Measurements from ENCODE around the gene ZNF319. TPM values are rescaled to one million over a fixed set of nuclear protein-coding genes. Genes with fewer than 3 reads are reported as not detected.
A peak's percentile ranks its signal among the peaks of the same experiment; 100 is the strongest.

Gene ZNF319
- total and polyA plus RNA-seq, 7 experiments from 2014 or later: 4.4 to 20.8 (median 12.5) TPM

GRCh38 chr16:57971848-57972247, 28.6 kb downstream of the ZNF319 start:
- Histone ChIP-seq H3K27me3 (ENCODE audit: control insufficient read depth in 2 of 2, insufficient read depth in 2 of 2, low read length in 2 of 2) (no peaks in the 10 kb centered on the region), H3K9me3 (ENCODE audit: control insufficient read depth in 2 of 3, low read length in 3 of 3) (no peaks in the 10 kb centered on the region), H3K27ac (ENCODE audit: low read depth, low read length) (no peak overlapping the region), H3K36me3 (ENCODE audit: control insufficient read depth in 2 of 3, insufficient read depth in 3 of 3, low read length in 3 of 3) (no peaks in the 10 kb centered on the region), H3K4me3 (ENCODE audit: low read length) (no peak overlapping the region), H3K4me1 (ENCODE audit: control insufficient read depth in 2 of 2, insufficient read depth in 2 of 2, low read length in 2 of 2) (no peaks in the 10 kb centered on the region)
- POLR2A ChIA-PET: no interaction called here
- H3K27me3 Mint-ChIP-seq: peaks cover 0 to 4% (median 0%) of the 10 kb centered on the region in 5 donors
- peaks cover 0 to 2% (median 0%) of the 10 kb centered on the region in 11 donors for H3K9me3 Mint-ChIP-seq
- H3K27ac Mint-ChIP-seq: peak overlapping the region in 1 of 9 donors; percentile 44
- intact Hi-C loops (cut with micrococcal nuclease): no loop called here
- no peaks in the 10 kb centered on the region for H3K36me3 Mint-ChIP-seq
- ATAC-seq (no peak), DNase-seq (no peak)
- CTCF ChIA-PET: no interaction called here
- H3K4me3 Mint-ChIP-seq: no peak overlapping the region
- peaks cover 0 to 6% (median 0%) of the 10 kb centered on the region in 7 donors for H3K4me1 Mint-ChIP-seq

DNA sequence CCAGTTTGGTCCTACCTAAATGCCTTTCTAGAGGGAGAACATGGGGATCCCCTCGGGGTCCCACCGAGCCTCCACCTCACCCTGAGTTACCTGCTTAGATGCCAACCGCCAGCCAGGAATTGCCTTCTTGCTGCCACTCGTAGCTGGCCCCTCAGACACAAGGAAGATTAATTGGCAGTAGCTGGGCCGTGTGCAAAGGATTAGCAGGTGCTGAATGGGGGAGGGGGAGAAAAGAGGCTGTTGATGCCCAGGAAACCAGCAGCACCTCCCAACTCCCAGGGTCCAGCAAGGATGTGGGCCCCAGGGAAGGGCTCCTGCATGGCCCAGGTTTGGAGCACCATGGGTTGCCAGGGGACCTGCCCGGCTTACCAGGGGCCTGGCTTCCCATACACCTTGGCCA, 29.5 kb downstream of the ZNF319 start, which contains the start of gene CNGB1:
Gene CNGB1, minus strand, starts transcription at position 159 of the 400 bp plus-strand sequence. CDS start 3,842 bp downstream, outside the sequence.
- Mint-ChIP-seq H3K4me3 (no peak within 1 kb of the TSS), H3K27me3 (peaks cover 0 to 4% (median 0%) of the 10 kb centered on the region in 5 donors), H3K27ac (peak within 1 kb of the TSS in 1 of 9 donors; percentile 41), H3K9me3 (peaks cover 0 to 2% (median 0%) of the 10 kb centered on the region in 11 donors), H3K36me3 (no peaks in the 10 kb centered on the region), H3K4me1 (peaks cover 0 to 6% (median 0%) of the 10 kb centered on the region in 7 donors)
- ChIA-PET CTCF (no interaction called here), POLR2A (no interaction called here)
- intact Hi-C loops (cut with micrococcal nuclease): no loop called here
- H3K36me3 ChIP-seq (ENCODE audit: control insufficient read depth in 2 of 3, insufficient read depth in 3 of 3, low read length in 3 of 3): no peaks in the 10 kb centered on the region
- no peaks in the 10 kb centered on the region for H3K9me3 ChIP-seq (ENCODE audit: control insufficient read depth in 2 of 3, low read length in 3 of 3)
- ATAC-seq: no peak
- no peaks in the 10 kb centered on the region for H3K27me3 ChIP-seq (ENCODE audit: control insufficient read depth in 2 of 2, insufficient read depth in 2 of 2, low read length in 2 of 2)
- H3K4me1 ChIP-seq (ENCODE audit: control insufficient read depth in 2 of 2, insufficient read depth in 2 of 2, low read length in 2 of 2): no peaks in the 10 kb centered on the region
- H3K27ac ChIP-seq (ENCODE audit: low read depth, low read length): no peak within 1 kb of the TSS
- H3K4me3 ChIP-seq (ENCODE audit: low read length): no peak within 1 kb of the TSS
- no peak for DNase-seq

DNA sequence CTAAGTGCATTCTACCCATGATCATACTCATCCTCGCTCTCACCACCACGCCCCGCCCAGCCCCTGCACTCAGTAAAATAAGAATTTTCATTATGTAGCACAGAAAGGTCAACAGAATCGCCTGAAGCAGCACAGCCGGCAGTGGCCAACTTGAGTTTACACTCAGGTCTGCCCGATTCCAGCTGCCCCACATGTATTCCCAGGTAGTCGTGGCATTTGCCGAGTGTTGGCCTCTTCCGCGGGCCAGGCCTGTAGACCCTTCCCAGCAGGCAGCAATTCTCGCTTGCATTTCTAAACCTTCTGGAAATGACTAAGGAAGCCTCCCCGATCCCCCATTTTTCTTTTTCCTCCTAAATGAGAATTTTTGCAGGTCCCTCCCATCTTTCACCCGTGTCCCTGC, 30.2 kb downstream of the ZNF319 start:
- CTCF ChIA-PET: no interaction called here

DNA sequence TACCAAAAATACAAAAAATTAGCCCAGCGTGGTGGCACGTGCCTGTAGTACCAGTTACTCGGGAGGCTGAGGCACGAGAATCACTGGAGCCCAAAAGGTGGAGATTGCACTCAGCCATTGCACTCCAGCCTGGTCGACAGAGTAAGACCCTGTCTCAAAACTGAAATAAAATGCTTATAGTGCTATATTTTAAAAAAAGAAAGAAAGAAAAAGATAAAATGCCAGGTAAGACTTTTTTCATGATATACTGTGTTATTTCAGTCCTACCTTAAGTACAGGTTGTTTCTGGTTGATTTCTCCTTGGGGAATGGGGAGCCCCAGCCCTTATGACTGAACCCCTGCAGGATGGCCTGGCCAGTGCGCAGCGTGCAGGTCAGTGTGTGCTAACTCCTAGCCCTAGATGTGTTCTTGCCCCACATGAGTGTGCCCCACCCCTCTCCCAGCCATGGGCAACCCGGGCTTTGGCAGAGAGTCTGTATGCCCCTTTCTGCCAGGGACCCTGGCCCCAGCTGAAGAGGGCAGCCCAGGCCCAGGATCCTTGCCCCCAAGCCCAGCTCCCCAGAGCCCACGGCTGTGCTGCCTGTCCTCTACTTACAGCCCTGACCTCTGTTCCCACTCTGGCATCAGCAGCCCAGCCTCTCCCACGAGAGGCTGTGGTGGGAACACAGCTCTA, 30.9 kb downstream of the ZNF319 start:
- CTCF ChIA-PET: no interaction called here
- H3K4me3 Mint-ChIP-seq: no peak overlapping the region
- no peaks in the 10 kb centered on the region for H3K36me3 Mint-ChIP-seq
- peaks cover 0 to 4% (median 0%) of the 10 kb centered on the region in 5 donors for H3K27me3 Mint-ChIP-seq
- POLR2A ChIA-PET: no interaction called here
- H3K27me3 ChIP-seq (ENCODE audit: control insufficient read depth in 2 of 2, insufficient read depth in 2 of 2, low read length in 2 of 2): no peaks in the 10 kb centered on the region
- H3K4me3 ChIP-seq (ENCODE audit: low read length): no peak overlapping the region
- peaks cover 0 to 2% (median 0%) of the 10 kb centered on the region in 11 donors for H3K9me3 Mint-ChIP-seq
- peaks cover 0 to 6% (median 0%) of the 10 kb centered on the region in 7 donors for H3K4me1 Mint-ChIP-seq
- no peaks in the 10 kb centered on the region for H3K36me3 ChIP-seq (ENCODE audit: control insufficient read depth in 2 of 3, insufficient read depth in 3 of 3, low read length in 3 of 3)
- H3K9me3 ChIP-seq (ENCODE audit: control insufficient read depth in 2 of 3, low read length in 3 of 3): no peaks in the 10 kb centered on the region
- no peak for DNase-seq
- no peak overlapping the region for H3K27ac Mint-ChIP-seq
- H3K4me1 ChIP-seq (ENCODE audit: control insufficient read depth in 2 of 2, insufficient read depth in 2 of 2, low read length in 2 of 2): no peaks in the 10 kb centered on the region
- H3K27ac ChIP-seq (ENCODE audit: low read depth, low read length): no peak overlapping the region
- intact Hi-C loops (cut with micrococcal nuclease): no loop called here
- no peak for ATAC-seq

More for the DNA sequence above, 30.2 kb downstream of the ZNF319 start:
- intact Hi-C loops (cut with micrococcal nuclease): no loop called here
- Mint-ChIP-seq H3K27me3 (peaks cover 0 to 4% (median 0%) of the 10 kb centered on the region in 5 donors), H3K4me1 (peaks cover 0 to 6% (median 0%) of the 10 kb centered on the region in 7 donors), H3K27ac (no peak overlapping the region), H3K36me3 (no peaks in the 10 kb centered on the region), H3K9me3 (peaks cover 0 to 2% (median 0%) of the 10 kb centered on the region in 11 donors), H3K4me3 (no peak overlapping the region)
- Histone ChIP-seq H3K27me3 (ENCODE audit: control insufficient read depth in 2 of 2, insufficient read depth in 2 of 2, low read length in 2 of 2) (no peaks in the 10 kb centered on the region), H3K36me3 (ENCODE audit: control insufficient read depth in 2 of 3, insufficient read depth in 3 of 3, low read length in 3 of 3) (no peaks in the 10 kb centered on the region), H3K4me3 (ENCODE audit: low read length) (no peak overlapping the region), H3K9me3 (ENCODE audit: control insufficient read depth in 2 of 3, low read length in 3 of 3) (no peaks in the 10 kb centered on the region), H3K27ac (ENCODE audit: low read depth, low read length) (no peak overlapping the region), H3K4me1 (ENCODE audit: control insufficient read depth in 2 of 2, insufficient read depth in 2 of 2, low read length in 2 of 2) (no peaks in the 10 kb centered on the region)
- ATAC-seq (no peak), DNase-seq (no peak)
- POLR2A ChIA-PET: no interaction called here

DNA sequence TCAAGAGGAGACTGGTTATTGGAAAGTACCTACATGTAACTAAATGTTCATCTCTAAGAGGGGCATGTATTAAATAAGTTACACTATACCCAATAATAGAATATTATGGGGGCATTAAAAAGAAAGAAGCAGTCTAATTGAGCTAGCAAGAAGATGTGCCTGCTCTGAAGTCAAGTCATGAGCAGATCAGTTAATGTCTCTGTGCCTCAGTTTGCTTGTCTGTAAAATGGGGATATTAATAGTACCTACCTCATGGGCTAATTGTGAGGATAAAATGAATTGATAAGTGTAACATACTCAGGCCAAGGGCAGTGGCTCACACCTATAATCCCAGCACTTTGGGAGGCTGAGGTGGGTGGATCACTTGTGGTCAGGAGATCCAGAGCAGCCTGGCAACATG, 32.6 kb downstream of the ZNF319 start:
- Mint-ChIP-seq H3K4me1 (peaks cover 0 to 6% (median 0%) of the 10 kb centered on the region in 7 donors), H3K27me3 (no peaks in the 10 kb centered on the region), H3K27ac (no peak overlapping the region), H3K9me3 (peaks cover 0 to 2% (median 0%) of the 10 kb centered on the region in 11 donors), H3K4me3 (no peak overlapping the region), H3K36me3 (no peaks in the 10 kb centered on the region)
- Histone ChIP-seq H3K27ac (ENCODE audit: low read depth, low read length) (no peak overlapping the region), H3K9me3 (ENCODE audit: control insufficient read depth in 2 of 3, low read length in 3 of 3) (no peaks in the 10 kb centered on the region), H3K36me3 (ENCODE audit: control insufficient read depth in 2 of 3, insufficient read depth in 3 of 3, low read length in 3 of 3) (no peaks in the 10 kb centered on the region), H3K4me1 (ENCODE audit: control insufficient read depth in 2 of 2, insufficient read depth in 2 of 2, low read length in 2 of 2) (no peaks in the 10 kb centered on the region), H3K4me3 (ENCODE audit: low read length) (no peak overlapping the region), H3K27me3 (ENCODE audit: control insufficient read depth in 2 of 2, insufficient read depth in 2 of 2, low read length in 2 of 2) (no peaks in the 10 kb centered on the region)
- intact Hi-C loops (cut with micrococcal nuclease): no loop called here
- DNase-seq (no peak), ATAC-seq (no peak)
- CTCF ChIA-PET: no interaction called here
- POLR2A ChIA-PET: no interaction called here

- H3K9me3 ChIP-seq (ENCODE audit: control insufficient read depth in 2 of 3, low read length in 3 of 3): no peaks in the 10 kb centered on the region
- Mint-ChIP-seq H3K36me3 (no peaks in the 10 kb centered on the region), H3K4me3 (no peak overlapping the region), H3K4me1 (peaks cover 0 to 3% (median 0%) of the 10 kb centered on the region in 7 donors), H3K27ac (no peak overlapping the region), H3K27me3 (no peaks in the 10 kb centered on the region), H3K9me3 (no peaks in the 10 kb centered on the region)
- no peaks in the 10 kb centered on the region for H3K36me3 ChIP-seq (ENCODE audit: control insufficient read depth in 2 of 3, insufficient read depth in 3 of 3, low read length in 3 of 3)
- no peaks in the 10 kb centered on the region for H3K27me3 ChIP-seq (ENCODE audit: control insufficient read depth in 2 of 2, insufficient read depth in 2 of 2, low read length in 2 of 2)
- H3K27ac ChIP-seq (ENCODE audit: low read depth, low read length): no peak overlapping the region
- ChIA-PET POLR2A (no interaction called here), CTCF (no interaction called here)
- no peaks in the 10 kb centered on the region for H3K4me1 ChIP-seq (ENCODE audit: control insufficient read depth in 2 of 2, insufficient read depth in 2 of 2, low read length in 2 of 2)
- no peak overlapping the region for H3K4me3 ChIP-seq (ENCODE audit: low read length)
- ATAC-seq (no peak), DNase-seq (no peak)
- intact Hi-C loops (cut with micrococcal nuclease): no loop called here
Measured at GRCh38 chr16:57966986-57967385, 33.5 kb downstream of the ZNF319 start.

DNA sequence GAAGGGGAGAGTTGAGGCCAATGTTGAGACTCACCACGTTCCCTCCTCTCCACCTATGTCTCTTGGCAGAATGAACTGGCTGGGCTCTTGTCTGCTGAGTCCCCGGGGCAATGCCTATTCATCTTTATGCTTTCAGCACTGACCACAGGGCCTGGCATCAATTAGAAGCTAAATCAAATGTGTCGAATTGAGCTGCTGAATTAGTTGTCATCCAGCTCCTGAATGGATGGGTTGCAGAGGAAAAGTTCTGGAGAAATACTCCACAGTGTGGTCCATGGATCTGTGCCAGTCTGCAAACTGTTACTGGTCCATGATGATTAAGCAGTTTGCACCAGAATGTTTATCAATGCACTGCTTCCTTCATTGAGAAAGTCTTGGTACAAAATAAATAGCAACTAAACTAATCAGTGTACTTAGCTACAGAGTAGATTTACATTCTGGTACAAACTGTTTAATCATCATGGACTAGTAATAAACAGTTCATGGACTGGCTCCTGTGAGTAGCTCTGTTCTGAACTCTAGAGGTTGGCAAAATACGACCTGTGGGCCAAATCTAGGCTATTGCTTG, 34.2 kb downstream of the ZNF319 start:
- no peaks in the 10 kb centered on the region for H3K9me3 ChIP-seq (ENCODE audit: control insufficient read depth in 2 of 3, low read length in 3 of 3)
- no peak overlapping the region for H3K4me3 ChIP-seq (ENCODE audit: low read length)
- no peaks in the 10 kb centered on the region for H3K9me3 Mint-ChIP-seq
- ChIA-PET CTCF (interaction anchor here (0.6 to 0.9 kb wide), 2 partner anchors 66 to 72 kb away, joined by 3 to 4 read pairs; no protein-coding TSS in a partner anchor), POLR2A (no interaction called here)
- H3K36me3 ChIP-seq (ENCODE audit: control insufficient read depth in 2 of 3, insufficient read depth in 3 of 3, low read length in 3 of 3): no peaks in the 10 kb centered on the region
- H3K27me3 Mint-ChIP-seq: no peaks in the 10 kb centered on the region
- no peak overlapping the region for H3K4me3 Mint-ChIP-seq
- intact Hi-C loops (cut with micrococcal nuclease): no loop called here
- no peaks in the 10 kb centered on the region for H3K4me1 ChIP-seq (ENCODE audit: control insufficient read depth in 2 of 2, insufficient read depth in 2 of 2, low read length in 2 of 2)
- H3K27ac Mint-ChIP-seq: no peak overlapping the region
- H3K27me3 ChIP-seq (ENCODE audit: control insufficient read depth in 2 of 2, insufficient read depth in 2 of 2, low read length in 2 of 2): no peaks in the 10 kb centered on the region
- ATAC-seq (no peak), DNase-seq (no peak)
- H3K27ac ChIP-seq (ENCODE audit: low read depth, low read length): no peak overlapping the region
- H3K36me3 Mint-ChIP-seq: no peaks in the 10 kb centered on the region
- peaks cover 0 to 3% (median 0%) of the 10 kb centered on the region in 7 donors for H3K4me1 Mint-ChIP-seq

Measured in naive thymus-derived CD4-positive, alpha-beta T cell (primary cell).